GM21529 (cell line): ENCODE measurements around the gene UTS2B.
A peak's percentile ranks its signal among the peaks of the same experiment; 100 is the strongest.
"Not testable (repeated sequence)": the region's sequence is repeated elsewhere in the genome, so short reads cannot be mapped to it uniquely, and the experiment has no call there.

Experiments used
- ATAC-seq: cut with Tn5 transposase; IDR thresholded peaks from one replicate; pipeline ENCODE4 v1.9.1; 2021; ENCODE audit not compliant: unreplicated experiment

The UTS2B gene

DNA sequence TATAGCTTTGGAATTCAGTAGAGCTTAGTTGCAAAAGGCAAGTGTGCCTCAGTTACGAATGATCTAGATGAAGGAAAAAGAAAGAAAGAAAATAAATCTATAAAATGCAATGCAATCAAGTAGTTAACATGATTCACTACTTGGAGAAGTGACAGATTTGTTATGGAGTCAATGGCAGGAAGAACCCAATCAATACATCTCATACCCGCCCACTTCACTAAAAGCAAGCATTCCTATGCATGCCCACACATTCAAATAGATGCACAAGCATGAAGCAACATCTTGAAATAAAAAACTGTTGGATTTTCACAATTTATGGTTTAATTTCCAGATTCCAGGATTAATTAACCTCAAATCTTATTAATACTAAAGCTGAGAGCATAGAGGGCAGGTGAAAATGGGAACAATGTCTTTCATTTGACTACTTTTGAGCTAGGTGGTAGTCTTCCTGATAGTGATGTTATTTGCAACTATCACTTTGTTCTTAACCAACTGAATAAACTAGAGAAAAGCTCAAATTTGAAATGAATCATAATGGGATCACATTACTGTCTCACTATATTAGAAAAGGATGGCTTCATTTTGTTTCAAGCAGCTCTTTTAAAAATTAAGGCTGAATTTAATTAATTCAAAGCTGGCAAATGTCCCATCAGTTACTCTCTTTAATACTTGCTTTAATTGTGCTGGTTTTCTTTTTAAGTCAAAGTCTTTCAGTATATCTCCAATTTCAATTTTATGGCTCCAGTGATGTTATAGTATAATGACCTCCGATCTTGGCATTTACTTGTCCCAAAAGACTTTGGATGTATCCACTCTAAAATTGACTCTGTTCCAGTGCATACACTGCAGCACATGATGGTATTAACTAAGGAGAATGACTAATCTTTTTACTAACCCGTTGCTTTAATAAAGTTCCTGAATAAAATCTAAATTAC, 47.8 kb downstream of the UTS2B start:
- ATAC-seq: no peak

- no peak for ATAC-seq
Observed at GRCh38 chr3:191280882-191281281, 49.4 kb downstream of the UTS2B start.

- no peak for ATAC-seq
Observed at GRCh38 chr3:191280111-191280510, 50.2 kb downstream of the UTS2B start.

- ATAC-seq: no peak
Observed at GRCh38 chr3:191275751-191276150, 54.6 kb downstream of the UTS2B start.

- not testable (repeated sequence) for ATAC-seq
Observed at GRCh38 chr3:191275244-191275643, 55.1 kb downstream of the UTS2B start.

DNA sequence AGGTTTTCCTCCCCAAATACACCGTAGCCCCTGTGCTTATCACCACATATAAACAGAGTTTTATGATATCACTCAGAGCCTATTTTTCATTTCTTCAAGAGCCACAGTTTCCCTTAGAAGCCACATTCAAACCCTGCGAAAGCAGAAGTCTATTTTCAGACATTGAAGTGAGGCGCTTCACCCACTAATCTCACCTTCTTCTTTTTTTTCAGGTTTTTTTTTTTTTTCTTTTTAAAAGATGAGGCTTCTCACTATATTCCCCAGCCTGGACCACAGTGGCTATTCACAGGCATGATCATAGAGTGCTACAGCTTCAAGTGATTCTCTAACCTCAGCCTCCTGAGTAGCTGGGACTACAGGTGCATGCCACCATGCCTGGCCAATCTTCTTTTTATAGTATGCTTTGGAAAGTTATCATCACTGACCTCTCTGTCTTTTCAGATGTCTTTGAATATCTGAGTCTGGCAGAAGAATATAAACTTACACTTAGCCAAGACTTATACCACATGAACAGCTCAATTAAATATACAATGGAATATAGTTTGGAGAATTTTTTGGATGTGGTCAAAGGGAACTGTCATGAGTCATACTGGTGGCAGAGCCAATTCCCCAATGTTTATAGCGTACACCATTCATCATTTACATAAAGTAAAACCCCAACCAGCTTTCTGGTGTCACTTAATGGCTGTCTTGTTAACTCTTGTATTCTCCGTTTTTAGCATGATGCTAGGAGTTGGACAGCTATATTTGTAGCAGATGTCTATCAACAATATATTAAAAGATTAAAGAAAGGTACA, 60.8 kb downstream of the UTS2B start:
- peak; percentile 70 for ATAC-seq

DNA sequence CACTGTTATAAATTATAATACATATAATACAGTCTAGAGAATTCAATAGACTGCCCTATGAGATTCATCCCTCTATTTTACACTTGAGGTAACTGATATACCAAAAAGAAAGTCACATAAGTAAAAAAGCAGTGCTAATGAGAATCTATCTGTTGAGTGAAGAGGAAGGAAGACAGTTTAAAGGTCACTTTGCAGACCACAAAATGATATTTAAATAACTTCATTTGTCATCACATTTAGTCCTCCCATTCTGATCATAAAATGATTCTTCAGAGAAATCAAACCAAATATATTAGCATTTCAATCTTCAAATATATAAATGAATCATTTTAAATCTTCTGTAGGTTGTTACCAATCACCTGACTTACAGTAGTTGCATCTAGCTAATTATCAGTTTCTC, 61.6 kb downstream of the UTS2B start:
- ATAC-seq: no peak

GRCh38 chr3:191263850-191264249, 66.5 kb downstream of the UTS2B start:
- ATAC-seq: no peak

DNA sequence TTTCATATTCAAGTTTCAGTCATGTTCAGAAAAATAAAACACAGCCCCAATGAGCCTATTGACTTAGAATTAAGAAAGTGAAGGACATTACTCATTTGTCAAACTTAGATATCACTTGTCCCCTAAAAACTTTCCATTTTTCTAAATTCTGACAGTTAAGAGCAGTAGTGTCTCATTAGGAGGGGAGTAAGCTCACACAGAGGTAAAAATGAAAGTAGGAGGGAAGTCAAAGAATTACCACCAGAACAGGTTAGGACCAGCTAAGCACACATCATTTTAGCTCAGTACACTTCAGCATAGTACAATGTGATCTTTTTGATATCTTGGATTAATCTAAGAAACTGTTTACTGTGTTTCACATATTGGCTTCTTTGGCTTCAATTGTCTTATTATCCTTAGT, 67.0 kb downstream of the UTS2B start:
- peak; percentile 86 for ATAC-seq

GRCh38 chr3:191262650-191263049, 67.7 kb downstream of the UTS2B start:
- ATAC-seq: peak; percentile 44

- ATAC-seq: no peak
Observed at GRCh38 chr3:191261304-191261638, 69.1 kb downstream of the UTS2B start.

DNA sequence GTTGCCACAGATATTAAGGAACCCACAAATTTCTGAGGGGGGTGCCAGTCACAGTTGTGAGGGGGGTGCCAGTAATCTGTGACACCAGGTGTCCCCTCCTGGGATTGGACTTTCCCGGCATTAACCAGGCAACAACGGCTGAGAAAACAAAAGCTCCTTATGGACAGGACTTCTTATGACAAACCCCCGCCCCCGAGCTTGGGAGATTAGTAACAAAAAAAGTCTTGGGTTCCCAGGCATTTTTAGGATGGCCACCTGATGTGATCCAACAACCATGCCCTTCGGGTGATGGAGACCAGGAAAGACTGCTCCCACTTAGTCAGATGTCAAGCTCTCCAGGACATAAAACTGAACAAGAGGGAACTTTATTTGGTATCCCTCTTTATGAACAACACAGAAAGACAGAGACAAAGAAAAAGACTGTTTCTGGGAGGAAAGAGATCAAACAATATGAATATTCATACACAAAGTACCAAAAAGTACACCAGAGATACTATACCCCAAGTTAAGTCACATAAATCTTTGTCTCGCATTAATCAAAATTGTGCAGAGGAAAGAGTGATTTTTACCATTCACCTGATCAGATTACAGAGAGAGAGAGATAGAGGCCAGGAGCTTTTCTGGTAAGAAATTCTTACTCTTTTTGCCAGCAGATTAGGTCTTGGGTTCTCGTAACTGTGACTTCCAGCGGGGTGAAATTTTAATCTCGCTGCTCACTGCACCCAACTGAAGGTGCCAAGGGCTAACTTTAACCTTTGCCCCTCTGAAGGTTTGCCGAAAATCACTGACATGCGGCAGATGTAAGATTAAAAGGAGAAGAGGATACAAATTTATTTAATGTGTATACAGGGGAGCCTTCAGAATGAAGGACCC, 69.7 kb downstream of the UTS2B start:
- ATAC-seq: no peak

DNA sequence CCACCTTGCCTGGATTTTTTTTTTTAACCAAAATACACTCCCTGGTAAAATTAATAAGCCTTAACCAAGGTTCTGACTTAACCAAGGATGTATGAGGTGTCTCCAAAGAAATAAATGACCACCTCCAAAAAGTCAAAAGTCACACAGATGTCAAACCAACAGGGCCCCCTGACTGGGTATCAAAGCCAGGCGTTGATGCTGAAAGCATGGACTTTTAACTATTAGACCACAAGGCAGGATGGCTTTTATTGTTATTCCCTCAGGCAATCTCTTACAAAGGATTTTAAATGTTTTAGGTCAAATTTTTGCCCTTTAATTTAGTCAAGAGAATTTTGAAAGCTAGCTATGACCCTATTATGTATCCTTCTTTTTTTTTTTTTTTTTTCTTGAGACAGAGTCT, 70.8 kb downstream of the UTS2B start:
- no peak for ATAC-seq

DNA sequence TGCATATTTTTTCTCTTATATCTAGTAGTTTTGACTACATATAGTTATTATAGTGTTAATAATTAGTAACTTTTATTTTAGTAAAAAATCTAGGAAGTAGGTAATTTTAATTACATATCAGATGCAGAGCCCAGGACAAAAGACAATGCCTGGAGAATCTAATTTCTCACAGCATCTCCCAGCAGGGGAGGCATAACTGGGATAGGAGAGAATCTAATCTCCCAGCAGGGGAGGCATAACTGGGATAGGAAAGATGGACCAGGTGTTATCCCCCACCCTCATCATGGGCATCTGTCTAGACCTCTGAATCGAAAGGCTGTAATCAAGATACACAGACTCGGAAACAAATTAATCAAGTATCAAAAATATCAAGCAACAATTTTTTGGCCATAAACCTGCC, 73.0 kb downstream of the UTS2B start:
- no peak for ATAC-seq

DNA sequence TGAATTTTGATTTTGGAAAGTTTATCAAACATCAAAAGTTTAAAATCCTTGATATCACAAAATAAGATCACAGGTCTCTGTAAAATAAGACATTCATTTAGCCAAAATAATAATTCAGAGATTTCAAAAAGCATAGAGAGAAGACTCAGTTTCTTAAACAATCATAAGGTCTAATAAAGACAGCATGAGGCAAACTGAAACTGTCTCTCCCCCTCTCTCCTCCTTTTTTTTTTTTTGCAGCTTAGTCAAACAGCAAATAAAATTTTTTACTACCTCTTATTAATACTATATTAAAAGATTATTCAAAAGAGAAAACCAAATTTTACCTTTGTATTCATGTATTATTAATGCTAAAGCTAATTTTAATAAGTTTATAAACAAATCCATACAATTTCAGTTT, 73.9 kb downstream of the UTS2B start:
- no peak for ATAC-seq

- ATAC-seq: no peak
Observed at GRCh38 chr3:191255156-191255555, 75.2 kb downstream of the UTS2B start.

GRCh38 chr3:191254098-191254873, 76.0 kb downstream of the UTS2B start:
- ATAC-seq: no peak

- ATAC-seq: peak; percentile 44
Observed at GRCh38 chr3:191253089-191253799, 77.1 kb downstream of the UTS2B start.

DNA sequence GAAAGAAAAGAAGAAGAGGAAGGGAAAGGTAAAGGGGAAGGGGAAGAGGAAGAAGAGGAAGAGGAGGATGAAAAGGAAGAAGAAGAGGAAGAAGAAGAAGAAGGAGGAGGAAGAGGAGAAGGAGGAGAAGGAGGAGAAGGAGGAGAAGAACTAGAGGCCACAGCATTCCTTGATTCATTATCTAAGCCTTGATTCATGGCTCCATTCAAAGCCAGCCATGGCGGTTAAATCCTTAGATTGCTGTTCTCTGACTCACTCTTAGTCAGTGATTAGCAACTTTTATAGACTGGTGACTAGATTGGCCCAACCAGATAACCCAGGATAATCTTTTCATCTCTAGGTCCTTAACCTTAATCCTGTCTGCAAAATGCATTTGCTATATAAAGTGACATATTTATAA, 83.7 kb downstream of the UTS2B start:
- ATAC-seq: no peak

DNA sequence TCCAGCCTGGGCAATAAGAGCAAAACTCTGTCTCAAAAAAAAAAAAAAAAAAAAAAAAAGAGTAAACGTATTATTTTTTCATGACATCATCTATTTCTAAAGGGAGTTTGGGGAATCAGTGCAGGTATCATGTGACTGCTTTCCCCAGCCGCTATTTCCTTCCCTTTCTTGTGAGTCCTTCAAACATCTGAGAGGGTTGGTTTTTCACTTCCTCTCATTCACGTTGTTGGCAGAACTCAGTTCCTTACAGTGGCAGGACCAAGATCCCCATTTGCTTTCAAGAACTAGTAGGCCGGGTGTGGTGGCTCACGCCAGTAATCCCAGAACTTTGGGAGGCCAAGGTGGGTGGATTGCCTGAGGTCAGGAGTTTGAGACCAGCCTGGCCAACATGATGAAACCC, 84.3 kb downstream of the UTS2B start:
- ATAC-seq: peak; percentile 72
